GM12878 (cell line): ENCODE results near the gene FBXL7. TPM values are rescaled to one million over a fixed set of nuclear protein-coding genes. Genes with fewer than 3 reads are reported as not detected.

Experiments
- ATAC-seq: fragments of 200-7000 bp; cut with Tn5 transposase; 3 replicates; pipeline ENCODE4 v1.9.1; 2020; ENCODE audit warnings: mild to moderate bottlenecking, moderate library complexity
- BruUV-seq: library from RNA; stranded (reverse); fragments of 400-500 nt; replicated peaks from 2 replicates; lab custom pipeline; 2021; lab: Mats Ljungman, UMichigan
- CTCF ChIA-PET: fragments of 300-600 bp; sonication (Branson Sonifier 250); formaldehyde crosslinking; extraction: SDS; loops from one replicate; lab custom pipeline; 2021; ENCODE audit warnings: inconsistent platforms; lab: Yijun Ruan, JAX
- POLR2A ChIA-PET: fragments of 350-600 bp; formaldehyde crosslinking; extraction: SDS; loops from one replicate; lab custom pipeline; 2021; ENCODE audit warnings: inconsistent platforms; lab: Charles Lee
- RAD21 ChIA-PET: fragments of 300-600 bp; sonication (Branson Sonifier 250); formaldehyde crosslinking; loops from one replicate; lab custom pipeline; 2023; ENCODE audit warnings: antibody characterized with exemption; ENCODE audit not compliant: unreplicated experiment; lab: Charles Lee
- SMC1A ChIA-PET: fragments of 300-600 bp; sonication (Branson Sonifier 250); formaldehyde crosslinking; loops from one replicate; lab custom pipeline; 2023; ENCODE audit not compliant: unreplicated experiment, uncharacterized antibody; lab: Charles Lee
- DNase-seq: peaks from one replicate; pipeline ENCODE4 v3.0.0-alpha.2; 2011; ENCODE audit warnings: low read depth, low spot score
- FAIRE-seq: peaks from 3 replicates; lab custom pipeline; 2011; peaks lifted over from hg19 to GRCh38; lab: Jason Lieb, UNC
- H2AFZ ChIP-seq: 2 replicates; pipeline ENCODE4 v1.6.0; 2011; ENCODE audit warnings: low read depth, low read length, control low read depth; ENCODE audit not compliant: control insufficient read depth
- H3K27ac ChIP-seq: 2 replicates; pipeline ENCODE4 v1.5.1; 2011; ENCODE audit warnings: control low read depth; ENCODE audit not compliant: control insufficient read depth, insufficient read depth
- H3K27me3 ChIP-seq, 2 experiments: replicated peaks in 1 of 2; 2 replicates each; pipeline versions ENCODE4 v1.6.0 to v1.6.1; 2011; ENCODE audit warnings: low read length in 1 of 2; ENCODE audit not compliant: control insufficient read depth in 2 of 2, insufficient read depth in 2 of 2
- H3K36me3 ChIP-seq, 2 experiments: 2 replicates each; pipeline ENCODE4 v1.5.1; 2011; ENCODE audit warnings: low read length in 1 of 2; ENCODE audit not compliant: control insufficient read depth in 2 of 2, insufficient read depth in 2 of 2
- H3K4me1 ChIP-seq: 2 replicates; pipeline ENCODE4 v1.6.1; 2011; ENCODE audit warnings: mild to moderate bottlenecking, low read length, moderate library complexity, mixed read lengths; ENCODE audit not compliant: control insufficient read depth, insufficient read depth
- H3K4me2 ChIP-seq: 2 replicates; pipeline ENCODE4 v1.6.0; 2011; ENCODE audit warnings: control low read depth; ENCODE audit not compliant: control insufficient read depth, insufficient read depth
- H3K4me3 ChIP-seq: fragments of 200-600 bp; sonication (generic); 2 replicates; pipeline ENCODE4 v1.5.1; 2016
- H3K79me2 ChIP-seq: 2 replicates; pipeline ENCODE4 v1.6.0; 2011; ENCODE audit warnings: low read length; ENCODE audit not compliant: control insufficient read depth, insufficient read depth
- H3K9ac ChIP-seq: 2 replicates; pipeline ENCODE4 v1.8.0; 2011; ENCODE audit warnings: low read length, control low read depth, mixed read lengths; ENCODE audit not compliant: control insufficient read depth, insufficient read depth
- H3K9me3 ChIP-seq: replicated peaks from 3 replicates; pipeline ENCODE4 v1.5.1; 2011; ENCODE audit warnings: mild to moderate bottlenecking, low read length; ENCODE audit not compliant: control insufficient read depth, insufficient read depth
- H4K20me1 ChIP-seq: 2 replicates; pipeline ENCODE4 v1.6.0; 2011; ENCODE audit not compliant: control insufficient read depth, insufficient read depth
- BCL11A ChIP-seq: IDR thresholded peaks from 2 replicates; pipeline ENCODE4 v1.6.1; 2011; ENCODE audit warnings: low read depth, low read length
- CREB1 ChIP-seq: IDR thresholded peaks from 2 replicates; pipeline ENCODE4 v1.6.1; 2012; ENCODE audit warnings: low read depth, mild to moderate bottlenecking, inconsistent platforms
- HDAC6 ChIP-seq: fragments of 200-600 bp; sonication (generic); IDR thresholded peaks from one replicate; pipeline ENCODE4 v1.8.0; 2017; ENCODE audit warnings: antibody characterized with exemption; ENCODE audit not compliant: unreplicated experiment
- RUNX3 ChIP-seq: IDR thresholded peaks from 2 replicates; pipeline ENCODE4 v1.6.1; 2012; ENCODE audit warnings: low read length, inconsistent platforms
- WGBS: methylation state at CpG from one replicate; pipeline ENCODE4 v1.1.6; 2016; ENCODE audit warnings: low lambda C conversion rate; ENCODE audit not compliant: insufficient replicate concordance, insufficient coverage; ENCODE audit errors: missing lambda C conversion rate; 5-methylcytosine and 5-hydroxymethylcytosine counted together
- in situ Hi-C: fragments of 300-500 bp; cut with MboI; formaldehyde crosslinking; loops from 9 replicates; pipeline ENCODE4 v1.14.3; 2018; ENCODE audit warnings: mixed read lengths
- intact Hi-C: fragments of 100-400 bp; cut with micrococcal nuclease; formaldehyde crosslinking; loops from one replicate; pipeline ENCODE4 v1.14.2; 2022; ENCODE audit not compliant: unreplicated experiment
- polyA plus RNA-seq, 11 experiments: library from polyadenylated mRNA; depleted of rRNA in 4 of 11; unstranded in 6 of 11; stranded (reverse) in 5 of 11; fragments of >200 nt; fragmentation: Nextera tagmentation in 4 of 11; fragmentation: Illumina TruSeq in 1 of 11; extraction: Ambion mirVana in 4 of 11; extraction: Trizol in 1 of 11; gene quantifications; 1 replicate in 1 of 11; 2 replicates in 10 of 11; pipeline versions ENCODE4 v1.2.1 to v1.2.3, GENCODE V29; 2011 to 2016; ENCODE audit warnings: inconsistent platforms in 2 of 11, missing spikeins in 2 of 11, low read depth in 1 of 11
- total RNA-seq, 4 experiments: library from RNA; depleted of rRNA in 3 of 4; stranded (reverse); fragments of >200 nt in 3 of 4; fragmentation: Illumina TruSeq in 1 of 4; extraction: Trizol in 1 of 4; gene quantifications; 2 replicates each; pipeline versions ENCODE4 v1.2.1 to v1.2.3, GENCODE V29; 2013 to 2021

FBXL7 gene
- total and polyA plus RNA-seq, 10 of the 15 experiments (the other 5 are each of a cell fraction or from before 2014, with no cell fraction given): 0.03 to 0.44 (median 0.16) TPM

- ChIA-PET CTCF (no interaction called here), RAD21 (no interaction called here), SMC1A (no interaction called here), POLR2A (no interaction called here)
- Histone ChIP-seq H3K79me2 (no peaks in the 10 kb centered on the region), H2AFZ (no peak overlapping the region), H3K27me3 (peaks cover 0 to 12% of the 10 kb centered on the region in 2 experiments; a peak in 2 of 4 replicates), H3K4me3 (no peak overlapping the region), H3K36me3 (no peaks in the 10 kb centered on the region), H3K9me3 (no peaks in the 10 kb centered on the region), H4K20me1 (no peaks in the 10 kb centered on the region), H3K4me2 (no peak overlapping the region), H3K4me1 (no peaks in the 10 kb centered on the region), H3K9ac (no peak overlapping the region), H3K27ac (no peak overlapping the region)
- WGBS: 44% methylated on average over 13 of the region's 61 CpGs
- intact Hi-C loops (no loop called here), in situ Hi-C loops (no loop called here)
- ATAC-seq (no peak; the same call in 2 of the 3 replicates), FAIRE-seq (no peak), DNase-seq (no peak)
- no TSS peak for BruUV-seq
- TF ChIP-seq HDAC6 (peak; percentile 39), BCL11A (no peak)
- TF ChIP-seq, all 136 proteins: peak for 1
These were observed 483 bp downstream of the FBXL7 start for GRCh38 chr5:15500325-15501001.

GRCh38 chr5:15501091-15501791, 1.3 kb downstream of the FBXL7 start:
- TF ChIP-seq CREB1: no peak
- peak; percentile 68 for TF ChIP-seq RUNX3
- POLR2A ChIA-PET: no interaction called here
- intact Hi-C loops (no loop called here), in situ Hi-C loops (no loop called here)
- Histone ChIP-seq H3K36me3 (no peaks in the 10 kb centered on the region), H2AFZ (no peak overlapping the region), H3K4me2 (no peak overlapping the region), H4K20me1 (no peaks in the 10 kb centered on the region), H3K4me1 (no peaks in the 10 kb centered on the region), H3K4me3 (no peak overlapping the region), H3K27me3 (peaks cover 0 to 12% of the 10 kb centered on the region in 2 experiments; a peak in 2 of 4 replicates), H3K9ac (no peak overlapping the region), H3K9me3 (no peaks in the 10 kb centered on the region), H3K79me2 (no peaks in the 10 kb centered on the region), H3K27ac (no peak overlapping the region)
- ATAC-seq: peak; percentile 48; the same call in 2 of the 3 replicates
- RAD21 ChIA-PET: no interaction called here
- DNase-seq: no peak
- CTCF ChIA-PET: no interaction called here
- SMC1A ChIA-PET: no interaction called here
- BruUV-seq: no TSS peak
- WGBS: 14% methylated on average over 15 of the region's 15 CpGs
- FAIRE-seq: no peak
